ENCODE results near the gene XYLT1. TPM values are rescaled to one million over a fixed set of nuclear protein-coding genes. Genes with fewer than 3 reads are reported as not detected.

The XYLT1 gene
- total RNA-seq, 1 experiment from 2014 or later = 25.0 TPM

DNA sequence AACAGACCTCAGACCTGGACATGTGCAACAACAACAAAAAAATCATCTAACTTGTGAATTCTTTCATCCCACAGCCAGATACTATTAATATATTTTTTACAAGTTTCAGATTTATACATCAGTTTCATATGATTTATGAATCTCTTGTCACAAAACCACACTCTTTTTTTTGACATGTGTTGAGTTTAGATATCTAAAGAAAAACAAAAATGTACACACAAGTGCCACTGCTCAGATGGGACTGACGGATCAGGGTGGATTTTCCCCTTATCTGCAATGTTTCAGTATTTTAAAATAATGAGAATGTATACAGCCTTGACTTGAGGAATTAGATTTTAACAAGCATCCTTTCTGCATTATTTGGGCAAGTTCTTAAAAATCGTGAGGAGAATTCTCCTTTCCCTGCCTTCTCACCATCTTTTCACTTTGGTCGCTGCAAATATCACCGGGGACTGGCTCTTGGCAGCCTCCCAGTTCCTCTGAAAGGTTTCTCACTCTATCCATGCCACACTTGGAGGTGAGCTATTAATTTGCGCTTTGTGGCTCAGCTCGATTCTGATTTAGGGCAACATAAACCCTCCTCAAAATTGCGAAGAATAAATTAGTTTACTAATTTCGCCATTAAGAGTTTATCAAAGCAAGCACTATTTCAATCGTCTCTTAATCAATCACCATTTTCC is 225.7 kb downstream of the XYLT1 start:
- Mint-ChIP-seq H3K27ac (no peak overlapping the region), H3K4me3 (no peak overlapping the region), H3K27me3 (ENCODE audit: low read depth) (no peaks in the 10 kb centered on the region), H3K4me1 (0 out of 2 replicates have a peak, but pooled peaks cover 2% of the 10 kb centered on the region), H3K9me3 (no peaks in the 10 kb centered on the region), H3K36me3 (no peaks in the 10 kb centered on the region)
- ATAC-seq (no peak), DNase-seq (ENCODE audit: low spot score) (no peak)
- ChIA-PET POLR2A (no interaction called here), CTCF (no interaction called here)
- TF ChIP-seq NFATC4 (CRISPR knock-in tag; IDR thresholded peaks at IDR 0.05) (no peak), ZNF416 (CRISPR knock-in tag; IDR thresholded peaks at IDR 0.05) (no peak), ETV6 (CRISPR knock-in tag; IDR thresholded peaks at IDR 0.05) (no peak), KAT7 (CRISPR knock-in tag; IDR thresholded peaks at IDR 0.05; ENCODE audit: borderline replicate concordance) (no peak), FOXK1 (CRISPR knock-in tag; IDR thresholded peaks at IDR 0.05) (no peak)
- TF ChIP-seq, protein P1, sequence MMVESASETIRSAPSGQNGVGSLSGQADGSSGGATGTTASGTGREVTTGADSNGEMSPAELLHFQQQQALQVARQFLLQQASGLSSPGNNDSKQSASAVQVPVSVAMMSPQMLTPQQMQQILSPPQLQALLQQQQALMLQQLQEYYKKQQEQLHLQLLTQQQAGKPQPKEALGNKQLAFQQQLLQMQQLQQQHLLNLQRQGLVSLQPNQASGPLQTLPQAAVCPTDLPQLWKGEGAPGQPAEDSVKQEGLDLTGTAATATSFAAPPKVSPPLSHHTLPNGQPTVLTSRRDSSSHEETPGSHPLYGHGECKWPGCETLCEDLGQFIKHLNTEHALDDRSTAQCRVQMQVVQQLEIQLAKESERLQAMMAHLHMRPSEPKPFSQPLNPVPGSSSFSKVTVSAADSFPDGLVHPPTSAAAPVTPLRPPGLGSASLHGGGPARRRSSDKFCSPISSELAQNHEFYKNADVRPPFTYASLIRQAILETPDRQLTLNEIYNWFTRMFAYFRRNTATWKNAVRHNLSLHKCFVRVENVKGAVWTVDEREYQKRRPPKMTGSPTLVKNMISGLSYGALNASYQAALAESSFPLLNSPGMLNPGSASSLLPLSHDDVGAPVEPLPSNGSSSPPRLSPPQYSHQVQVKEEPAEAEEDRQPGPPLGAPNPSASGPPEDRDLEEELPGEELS (CRISPR knock-in tag; IDR thresholded peaks at IDR 0.05) = no peak
- TF ChIP-seq, protein P2, sequence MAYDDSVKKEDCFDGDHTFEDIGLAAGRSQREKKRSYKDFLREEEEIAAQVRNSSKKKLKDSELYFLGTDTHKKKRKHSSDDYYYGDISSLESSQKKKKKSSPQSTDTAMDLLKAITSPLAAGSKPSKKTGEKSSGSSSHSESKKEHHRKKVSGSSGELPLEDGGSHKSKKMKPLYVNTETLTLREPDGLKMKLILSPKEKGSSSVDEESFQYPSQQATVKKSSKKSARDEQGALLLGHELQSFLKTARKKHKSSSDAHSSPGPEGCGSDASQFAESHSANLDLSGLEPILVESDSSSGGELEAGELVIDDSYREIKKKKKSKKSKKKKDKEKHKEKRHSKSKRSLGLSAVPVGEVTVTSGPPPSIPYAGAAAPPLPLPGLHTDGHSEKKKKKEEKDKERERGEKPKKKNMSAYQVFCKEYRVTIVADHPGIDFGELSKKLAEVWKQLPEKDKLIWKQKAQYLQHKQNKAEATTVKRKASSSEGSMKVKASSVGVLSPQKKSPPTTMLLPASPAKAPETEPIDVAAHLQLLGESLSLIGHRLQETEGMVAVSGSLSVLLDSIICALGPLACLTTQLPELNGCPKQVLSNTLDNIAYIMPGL (CRISPR knock-in tag; IDR thresholded peaks at IDR 0.05) = no peak
- TF ChIP-seq, protein P3, sequence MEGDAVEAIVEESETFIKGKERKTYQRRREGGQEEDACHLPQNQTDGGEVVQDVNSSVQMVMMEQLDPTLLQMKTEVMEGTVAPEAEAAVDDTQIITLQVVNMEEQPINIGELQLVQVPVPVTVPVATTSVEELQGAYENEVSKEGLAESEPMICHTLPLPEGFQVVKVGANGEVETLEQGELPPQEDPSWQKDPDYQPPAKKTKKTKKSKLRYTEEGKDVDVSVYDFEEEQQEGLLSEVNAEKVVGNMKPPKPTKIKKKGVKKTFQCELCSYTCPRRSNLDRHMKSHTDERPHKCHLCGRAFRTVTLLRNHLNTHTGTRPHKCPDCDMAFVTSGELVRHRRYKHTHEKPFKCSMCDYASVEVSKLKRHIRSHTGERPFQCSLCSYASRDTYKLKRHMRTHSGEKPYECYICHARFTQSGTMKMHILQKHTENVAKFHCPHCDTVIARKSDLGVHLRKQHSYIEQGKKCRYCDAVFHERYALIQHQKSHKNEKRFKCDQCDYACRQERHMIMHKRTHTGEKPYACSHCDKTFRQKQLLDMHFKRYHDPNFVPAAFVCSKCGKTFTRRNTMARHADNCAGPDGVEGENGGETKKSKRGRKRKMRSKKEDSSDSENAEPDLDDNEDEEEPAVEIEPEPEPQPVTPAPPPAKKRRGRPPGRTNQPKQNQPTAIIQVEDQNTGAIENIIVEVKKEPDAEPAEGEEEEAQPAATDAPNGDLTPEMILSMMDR (IDR thresholded peaks at IDR 0.05) = no peak

DNA sequence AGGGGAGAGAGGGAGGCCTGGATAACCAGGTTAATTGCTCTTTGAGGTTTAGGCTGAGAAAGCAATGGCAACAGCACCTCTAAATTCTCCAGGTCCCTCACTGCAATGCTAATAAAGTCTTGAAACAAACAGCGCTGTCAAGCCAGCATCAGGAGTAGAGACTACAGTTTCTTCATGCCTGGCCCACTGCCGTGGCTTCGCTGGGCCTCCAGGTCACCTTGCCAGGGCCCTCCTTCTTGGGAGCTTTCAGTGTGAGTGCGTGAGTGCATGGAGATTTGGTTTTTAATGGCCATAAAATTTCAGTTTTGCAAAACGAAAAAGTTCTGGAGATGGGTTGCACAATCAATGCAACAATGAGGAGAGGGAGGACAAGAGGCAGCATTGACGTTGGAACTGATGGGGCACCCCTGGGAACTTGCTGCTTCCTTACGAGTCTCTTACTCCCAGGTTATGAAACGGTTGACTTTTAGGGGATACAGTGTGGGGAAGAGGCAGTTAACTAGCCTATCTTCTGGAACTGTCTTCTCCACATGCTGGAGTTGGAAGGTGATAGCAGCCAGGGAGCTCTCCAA is 229.4 kb downstream of the XYLT1 start:
- ChIA-PET CTCF (no interaction called here), POLR2A (no interaction called here)
- no peak overlapping the region for H3K4me3 Mint-ChIP-seq
- H3K27ac Mint-ChIP-seq = no peak overlapping the region
- H3K27me3 Mint-ChIP-seq (ENCODE audit: low read depth) = no peaks in the 10 kb centered on the region
- TF ChIP-seq NR3C1 (CRISPR knock-in tag; conservative IDR thresholded peaks at IDR 0.05; ENCODE audit: low read depth) (no peak), ATF1 (CRISPR knock-in tag; IDR thresholded peaks at IDR 0.05) (no peak), IRF2 (CRISPR knock-in tag; IDR thresholded peaks at IDR 0.05; ENCODE audit: borderline replicate concordance, low read depth) (no peak), TP53 (CRISPR knock-in tag; IDR thresholded peaks at IDR 0.05) (no peak), ZNF396 (CRISPR knock-in tag; IDR thresholded peaks at IDR 0.05; ENCODE audit: borderline replicate concordance) (no peak), JAZF1 (CRISPR knock-in tag; IDR thresholded peaks at IDR 0.05) (no peak), PRRX2 (CRISPR knock-in tag; IDR thresholded peaks at IDR 0.05) (no peak), GRHL2 (CRISPR knock-in tag; IDR thresholded peaks at IDR 0.05; ENCODE audit: insufficient replicate concordance, severe bottlenecking) (no peak)
- TF ChIP-seq, protein P4, sequence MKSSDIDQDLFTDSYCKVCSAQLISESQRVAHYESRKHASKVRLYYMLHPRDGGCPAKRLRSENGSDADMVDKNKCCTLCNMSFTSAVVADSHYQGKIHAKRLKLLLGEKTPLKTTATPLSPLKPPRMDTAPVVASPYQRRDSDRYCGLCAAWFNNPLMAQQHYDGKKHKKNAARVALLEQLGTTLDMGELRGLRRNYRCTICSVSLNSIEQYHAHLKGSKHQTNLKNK (CRISPR knock-in tag; IDR thresholded peaks at IDR 0.05) = no peak
- TF ChIP-seq, protein P5, sequence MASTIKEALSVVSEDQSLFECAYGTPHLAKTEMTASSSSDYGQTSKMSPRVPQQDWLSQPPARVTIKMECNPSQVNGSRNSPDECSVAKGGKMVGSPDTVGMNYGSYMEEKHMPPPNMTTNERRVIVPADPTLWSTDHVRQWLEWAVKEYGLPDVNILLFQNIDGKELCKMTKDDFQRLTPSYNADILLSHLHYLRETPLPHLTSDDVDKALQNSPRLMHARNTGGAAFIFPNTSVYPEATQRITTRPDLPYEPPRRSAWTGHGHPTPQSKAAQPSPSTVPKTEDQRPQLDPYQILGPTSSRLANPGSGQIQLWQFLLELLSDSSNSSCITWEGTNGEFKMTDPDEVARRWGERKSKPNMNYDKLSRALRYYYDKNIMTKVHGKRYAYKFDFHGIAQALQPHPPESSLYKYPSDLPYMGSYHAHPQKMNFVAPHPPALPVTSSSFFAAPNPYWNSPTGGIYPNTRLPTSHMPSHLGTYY (CRISPR knock-in tag; IDR thresholded peaks at IDR 0.05) = no peak
- TF ChIP-seq, protein P6, sequence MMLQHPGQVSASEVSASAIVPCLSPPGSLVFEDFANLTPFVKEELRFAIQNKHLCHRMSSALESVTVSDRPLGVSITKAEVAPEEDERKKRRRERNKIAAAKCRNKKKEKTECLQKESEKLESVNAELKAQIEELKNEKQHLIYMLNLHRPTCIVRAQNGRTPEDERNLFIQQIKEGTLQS (CRISPR knock-in tag; conservative IDR thresholded peaks at IDR 0.05) = no peak
- no peaks in the 10 kb centered on the region for H3K36me3 Mint-ChIP-seq
- H3K9me3 Mint-ChIP-seq = peaks cover 10% of the 10 kb centered on the region
- DNase-seq (ENCODE audit: low spot score) (no peak), ATAC-seq (no peak)
- H3K4me1 Mint-ChIP-seq = no peaks in the 10 kb centered on the region
